SK-N-SH (cell line): Measurements from ENCODE around the gene TBX2. TPM values are rescaled to one million over a fixed set of nuclear protein-coding genes. Genes with fewer than 3 reads are reported as not detected.

Experiments used
- CHD2 ChIP-seq: fragments of 150-350 bp; IDR thresholded peaks from 2 replicates; pipeline ENCODE4 v1.6.1; 2018; ENCODE audit warnings: low read length; ENCODE audit not compliant: partially characterized antibody
- ELF1 ChIP-seq: IDR thresholded peaks from 2 replicates; pipeline ENCODE4 v1.4.0; 2012
- EP300 ChIP-seq, 2 experiments: IDR thresholded peaks; 2 replicates each; pipeline versions ENCODE4 v1.4.0 to v1.6.1; 2012; ENCODE audit warnings: borderline replicate concordance in 1 of 2, low read depth in 1 of 2, low read length in 1 of 2
- FOXJ3 ChIP-seq: sonication (generic); formaldehyde crosslinking; IDR thresholded peaks from 2 replicates; pipeline ENCODE4 v1.5.1; 2020; ENCODE audit warnings: mild to moderate bottlenecking, missing genetic modification reagents
- GATA2 ChIP-seq: sonication (generic); formaldehyde crosslinking; IDR thresholded peaks from 2 replicates; pipeline ENCODE4 v1.5.0; 2020; ENCODE audit warnings: mild to moderate bottlenecking, missing genetic modification reagents
- JUND ChIP-seq: IDR thresholded peaks from 2 replicates; pipeline ENCODE4 v1.4.0; 2012
- MEF2A ChIP-seq: IDR thresholded peaks from 2 replicates; pipeline ENCODE4 v1.4.0; 2012; ENCODE audit warnings: low read depth, borderline replicate concordance
- MXI1 ChIP-seq: IDR thresholded peaks from 2 replicates; pipeline ENCODE4 v1.6.1; 2012; ENCODE audit warnings: mild to moderate bottlenecking, low read depth, low read length, improper control_type of control experiment
- RCOR1 ChIP-seq: fragments of 150-350 bp; IDR thresholded peaks from 2 replicates; pipeline ENCODE4 v1.6.1; 2017; ENCODE audit warnings: antibody characterized with exemption, low read length
- REST ChIP-seq: IDR thresholded peaks from 2 replicates; pipeline ENCODE4 v1.6.1; 2012; ENCODE audit warnings: mild to moderate bottlenecking, low read depth, low read length, moderate library complexity
- RXRA ChIP-seq: IDR thresholded peaks from 2 replicates; pipeline ENCODE4 v1.4.0; 2012; ENCODE audit warnings: low read depth, mild to moderate bottlenecking, borderline replicate concordance
- SMC3 ChIP-seq: IDR thresholded peaks from 2 replicates; pipeline ENCODE4 v1.6.1; 2012; ENCODE audit warnings: low read depth, low read length, improper control_type of control experiment
- TCF12 ChIP-seq: IDR thresholded peaks from 2 replicates; pipeline ENCODE4 v1.4.0; 2012
- TEAD4 ChIP-seq: IDR thresholded peaks from 2 replicates; pipeline ENCODE4 v1.4.0; 2012; ENCODE audit warnings: mild to moderate bottlenecking, borderline replicate concordance; ENCODE audit not compliant: insufficient read depth
- YY1 ChIP-seq: IDR thresholded peaks from 2 replicates; pipeline ENCODE4 v1.4.0; 2012; ENCODE audit warnings: low read depth, mild to moderate bottlenecking
- polyA plus RNA-seq, 3 experiments: library from polyadenylated mRNA; depleted of rRNA; stranded (reverse); fragments of >200 nt; gene quantifications; 2 replicates each; pipeline ENCODE4 v1.2.3, GENCODE V29; 2012
- TF ChIP-seq, protein P1 (sequence below): IDR thresholded peaks from 2 replicates; pipeline ENCODE4 v1.4.0; 2012; ENCODE audit warnings: low read depth, borderline replicate concordance
- TF ChIP-seq, protein P2 (sequence below): IDR thresholded peaks from 2 replicates; pipeline ENCODE4 v1.4.0; 2012; ENCODE audit warnings: low read depth

Gene TBX2
- polyA plus RNA-seq, 1 of the 3 experiments (the other 2 are of a cell fraction), result 57.8 TPM

- TF ChIP-seq, protein P1, sequence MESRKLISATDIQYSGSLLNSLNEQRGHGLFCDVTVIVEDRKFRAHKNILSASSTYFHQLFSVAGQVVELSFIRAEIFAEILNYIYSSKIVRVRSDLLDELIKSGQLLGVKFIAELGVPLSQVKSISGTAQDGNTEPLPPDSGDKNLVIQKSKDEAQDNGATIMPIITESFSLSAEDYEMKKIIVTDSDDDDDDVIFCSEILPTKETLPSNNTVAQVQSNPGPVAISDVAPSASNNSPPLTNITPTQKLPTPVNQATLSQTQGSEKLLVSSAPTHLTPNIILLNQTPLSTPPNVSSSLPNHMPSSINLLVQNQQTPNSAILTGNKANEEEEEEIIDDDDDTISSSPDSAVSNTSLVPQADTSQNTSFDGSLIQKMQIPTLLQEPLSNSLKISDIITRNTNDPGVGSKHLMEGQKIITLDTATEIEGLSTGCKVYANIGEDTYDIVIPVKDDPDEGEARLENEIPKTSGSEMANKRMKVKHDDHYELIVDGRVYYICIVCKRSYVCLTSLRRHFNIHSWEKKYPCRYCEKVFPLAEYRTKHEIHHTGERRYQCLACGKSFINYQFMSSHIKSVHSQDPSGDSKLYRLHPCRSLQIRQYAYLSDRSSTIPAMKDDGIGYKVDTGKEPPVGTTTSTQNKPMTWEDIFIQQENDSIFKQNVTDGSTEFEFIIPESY, result no peak
- no peak for TF ChIP-seq YY1
- TF ChIP-seq GATA2 (CRISPR knock-in tag), result 0 out of 2 replicates have a peak, but pooled peaks have one; percentile 53
- TF ChIP-seq JUND, result no peak
- TF ChIP-seq TCF12, result no peak
- TF ChIP-seq REST, result no peak
- TF ChIP-seq RXRA, result no peak
- TF ChIP-seq MXI1, result peak; percentile 26; the same call in 1 of the 2 replicates
- TF ChIP-seq TEAD4, result no peak
- no peak for TF ChIP-seq SMC3
- no peak for TF ChIP-seq CHD2
- TF ChIP-seq RCOR1, result no peak; the same call in 1 of the 2 replicates
- TF ChIP-seq, protein P2, sequence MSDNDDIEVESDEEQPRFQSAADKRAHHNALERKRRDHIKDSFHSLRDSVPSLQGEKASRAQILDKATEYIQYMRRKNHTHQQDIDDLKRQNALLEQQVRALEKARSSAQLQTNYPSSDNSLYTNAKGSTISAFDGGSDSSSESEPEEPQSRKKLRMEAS, result no peak
- peak in 1 of 2 experiments; percentile 41; a peak in 1 of 4 replicates for TF ChIP-seq EP300 (IDR thresholded peaks at IDR 0.05; ENCODE audit: borderline replicate concordance in 1 of 2, low read depth in 1 of 2, low read length in 1 of 2)
- no peak for TF ChIP-seq MEF2A
- TF ChIP-seq ELF1, result no peak
- no peak for TF ChIP-seq FOXJ3
Observed at GRCh38 chr17:61412860-61413660, 13.4 kb downstream of the TBX2 start (continued).
